UCSD-AML1 (cell line): ENCODE measurements around the gene SPNS3.
A peak's percentile ranks its signal among the peaks of the same experiment; 100 is the strongest.

Source experiments
- DNase-seq: peaks from one replicate; lab custom pipeline; 2025; ENCODE audit not compliant: unreplicated experiment; lab: John Stamatoyannopoulos, UW

The SPNS3 gene

GRCh38 chr17:4507361-4508111 lies 73.8 kb downstream of the SPNS3 start:
- no peak for DNase-seq

GRCh38 chr17:4508207-4508606 lies 74.5 kb downstream of the SPNS3 start:
- DNase-seq, result no peak

- peak; percentile 76 for DNase-seq
These were observed 75.7 kb downstream of the SPNS3 start for GRCh38 chr17:4509401-4509800.

DNA sequence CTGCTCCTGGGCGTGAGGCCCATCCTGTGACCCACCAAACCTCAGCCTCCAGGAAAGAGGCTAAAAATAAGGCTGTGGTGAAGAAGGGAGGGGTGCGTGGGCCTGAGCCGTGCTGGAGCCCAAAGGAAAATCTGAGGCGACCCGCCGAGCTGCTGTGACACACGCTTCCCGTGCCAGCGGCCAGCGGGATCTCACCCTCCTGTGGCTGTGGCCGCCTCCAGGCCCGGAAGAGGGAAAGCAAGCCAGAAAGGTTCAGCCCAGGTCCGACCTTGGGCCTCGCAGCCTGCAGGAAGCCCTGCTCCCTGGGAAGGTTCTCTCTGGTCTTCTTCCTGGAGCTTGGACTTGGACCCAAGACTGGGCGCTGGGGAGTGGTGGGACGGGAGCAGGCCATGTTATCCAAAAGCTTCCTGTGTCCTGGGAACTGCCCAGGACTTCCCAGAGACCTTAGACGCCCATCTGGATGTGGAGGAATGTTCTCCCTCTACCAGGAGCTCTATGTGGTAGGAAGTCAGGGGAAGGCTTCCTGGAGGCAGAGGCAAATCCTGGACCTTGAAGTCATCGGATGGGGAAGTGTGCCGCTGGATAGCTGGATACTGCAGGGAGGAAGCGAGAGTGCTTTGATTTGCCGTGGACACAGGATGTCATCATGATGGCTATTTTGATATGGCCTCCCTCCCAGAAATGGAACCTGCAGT lies 76.3 kb downstream of the SPNS3 start:
- peak; percentile 75 for DNase-seq

DNA sequence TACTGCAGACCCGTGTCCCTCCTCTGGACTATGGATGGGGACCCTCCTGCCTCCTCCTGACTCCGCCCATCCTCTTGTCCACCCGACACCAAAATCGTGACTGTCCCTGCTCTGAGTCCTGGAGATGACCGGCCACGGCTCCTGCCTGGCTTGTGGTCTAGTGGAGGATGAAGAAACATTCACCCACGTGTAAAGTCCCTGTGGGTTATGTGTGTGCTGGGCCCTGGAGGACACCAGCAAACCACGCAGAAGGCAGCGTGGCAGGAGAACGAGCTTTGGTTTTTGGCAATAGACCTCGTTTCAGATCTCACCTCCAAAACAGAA lies 76.8 kb downstream of the SPNS3 start:
- DNase-seq, result no peak

- peak; percentile 26 for DNase-seq
These were observed 77.6 kb downstream of the SPNS3 start for GRCh38 chr17:4511199-4511932.

GRCh38 chr17:4512156-4513112 lies 78.7 kb downstream of the SPNS3 start:
- DNase-seq, result no peak

DNA sequence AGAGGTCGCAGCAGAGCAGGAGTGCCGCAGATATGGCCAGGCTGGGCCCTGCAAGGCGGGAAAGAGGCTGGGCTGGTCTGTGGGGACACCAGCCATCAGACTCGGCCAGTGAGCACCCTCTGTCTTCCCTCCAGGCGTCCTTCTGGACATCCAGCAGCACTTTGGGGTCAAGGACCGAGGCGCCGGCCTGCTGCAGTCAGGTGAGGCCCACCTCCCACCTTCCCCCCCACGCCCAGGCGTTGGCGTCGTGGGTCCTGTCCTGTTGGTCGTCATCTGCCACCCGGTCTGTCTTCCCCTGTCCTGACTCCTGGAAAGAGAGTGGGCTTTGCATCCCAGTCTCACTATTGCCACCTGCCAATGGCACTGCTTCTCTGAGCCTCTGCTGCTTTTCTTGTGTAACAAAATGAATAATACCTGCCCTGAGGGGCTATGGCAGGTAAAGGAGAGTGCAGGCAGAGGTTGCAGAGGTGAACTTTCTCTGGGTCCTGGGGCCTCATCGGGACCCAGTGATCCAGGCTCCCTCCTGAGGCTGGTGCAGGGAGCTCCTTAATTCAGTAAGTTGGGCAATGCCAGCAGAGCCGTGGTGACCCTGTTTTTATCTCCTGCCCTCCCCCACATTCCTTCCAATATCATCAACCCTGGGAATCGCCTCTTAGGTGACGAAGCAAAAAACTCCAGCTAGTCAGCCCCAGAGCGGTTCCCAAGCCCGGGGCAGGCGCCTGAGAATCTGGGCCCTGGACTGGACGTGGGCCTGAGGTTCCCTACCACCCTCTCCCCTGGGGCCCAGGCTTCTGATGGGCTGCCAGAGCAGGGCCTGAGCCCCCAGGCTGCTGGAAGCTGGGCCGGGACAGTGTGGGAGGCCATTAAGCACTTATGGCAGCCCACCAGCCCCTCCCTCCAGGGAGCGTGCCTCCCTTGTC lies 79.6 kb downstream of the SPNS3 start:
- DNase-seq, result no peak

DNA sequence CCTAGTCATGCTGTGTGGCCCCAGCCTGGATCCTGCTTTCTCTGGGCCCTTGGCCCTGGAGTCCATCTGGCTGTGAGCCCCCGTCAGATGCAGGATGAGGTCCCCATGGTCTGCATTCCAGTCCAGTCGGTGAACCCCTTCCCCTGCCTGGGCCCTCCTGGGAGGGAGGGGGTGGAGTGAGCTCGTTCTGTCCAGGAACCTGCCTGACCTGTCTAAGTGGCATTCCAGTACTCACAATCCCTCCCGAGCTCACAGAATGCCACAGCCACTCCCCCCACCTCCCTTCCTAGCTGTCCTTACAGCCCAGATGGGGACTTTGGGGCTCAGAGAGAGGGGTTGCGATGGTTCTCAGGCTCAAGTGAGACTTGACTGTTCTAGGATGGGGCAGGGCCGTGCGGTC lies 80.5 kb downstream of the SPNS3 start:
- no peak for DNase-seq

DNA sequence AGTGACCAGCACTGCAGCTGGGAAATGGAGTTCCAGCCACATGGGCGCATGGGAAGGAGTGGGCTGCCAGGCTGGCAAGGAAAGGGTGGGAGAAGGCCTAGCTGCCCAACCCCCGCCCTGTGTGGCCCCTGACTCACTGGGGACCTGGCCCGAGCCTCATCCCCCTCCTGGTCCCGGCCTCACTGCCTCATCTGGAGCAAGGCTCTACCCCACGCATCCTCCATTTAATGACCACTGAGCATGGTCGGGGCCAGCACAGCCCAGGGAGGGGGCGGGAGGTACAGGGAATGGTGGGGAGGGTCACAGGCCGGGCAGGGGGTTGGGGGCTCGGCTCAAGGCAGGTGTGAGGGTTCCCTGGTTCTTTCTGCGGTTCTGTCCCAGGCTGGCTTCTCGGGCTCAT lies 81.0 kb downstream of the SPNS3 start:
- DNase-seq, result no peak

DNA sequence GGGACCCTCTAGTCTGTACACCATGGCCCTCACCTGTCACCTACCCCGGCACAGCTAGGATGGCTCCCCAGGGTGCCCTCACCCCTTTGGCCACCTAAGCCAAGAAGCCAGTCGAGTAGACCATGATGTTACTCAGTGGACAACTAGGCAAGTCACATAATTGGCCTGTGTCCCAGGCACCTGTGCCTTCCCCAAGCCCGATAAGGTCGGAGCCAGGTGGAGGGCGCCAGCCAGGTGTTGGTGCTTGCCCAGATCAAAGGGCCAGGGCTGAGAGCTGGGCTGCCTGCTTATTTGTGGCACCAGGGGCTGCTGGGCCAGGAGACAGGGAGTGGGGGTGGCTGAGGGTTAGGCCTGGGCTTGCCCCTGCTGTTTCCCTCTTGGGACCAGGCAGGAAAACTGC lies 81.8 kb downstream of the SPNS3 start:
- DNase-seq, result no peak

- no peak for DNase-seq
These were observed 83.0 kb downstream of the SPNS3 start for GRCh38 chr17:4516735-4517134.

GRCh38 chr17:4518901-4519300 lies 85.2 kb downstream of the SPNS3 start:
- DNase-seq, result peak; percentile 60

DNA sequence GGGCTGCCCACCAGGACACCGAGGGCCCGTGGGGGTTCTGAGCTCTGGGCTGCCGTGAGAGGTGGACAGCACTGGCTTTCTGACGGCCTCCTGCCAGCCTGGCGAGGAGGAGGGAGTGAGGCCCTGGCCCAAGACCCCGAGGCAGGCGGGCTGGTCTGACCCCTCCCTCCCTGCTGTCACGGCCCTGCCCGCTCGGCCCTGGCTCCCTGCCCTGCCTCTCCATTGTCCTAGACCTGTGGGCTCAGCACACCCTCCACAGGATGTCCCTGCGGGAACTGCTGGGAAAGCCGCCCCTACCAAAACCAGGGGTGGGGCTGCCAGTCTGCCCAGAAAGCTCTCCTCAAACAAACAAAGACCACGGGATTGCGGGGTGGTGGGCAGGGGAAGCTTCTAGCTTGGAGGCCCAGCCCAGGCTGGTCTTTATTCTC lies 85.6 kb downstream of the SPNS3 start:
- no peak for DNase-seq

- no peak for DNase-seq
These were observed 86.5 kb downstream of the SPNS3 start for GRCh38 chr17:4520060-4520893.

GRCh38 chr17:4520894-4521600 lies 87.3 kb downstream of the SPNS3 start:
- no peak for DNase-seq

DNA sequence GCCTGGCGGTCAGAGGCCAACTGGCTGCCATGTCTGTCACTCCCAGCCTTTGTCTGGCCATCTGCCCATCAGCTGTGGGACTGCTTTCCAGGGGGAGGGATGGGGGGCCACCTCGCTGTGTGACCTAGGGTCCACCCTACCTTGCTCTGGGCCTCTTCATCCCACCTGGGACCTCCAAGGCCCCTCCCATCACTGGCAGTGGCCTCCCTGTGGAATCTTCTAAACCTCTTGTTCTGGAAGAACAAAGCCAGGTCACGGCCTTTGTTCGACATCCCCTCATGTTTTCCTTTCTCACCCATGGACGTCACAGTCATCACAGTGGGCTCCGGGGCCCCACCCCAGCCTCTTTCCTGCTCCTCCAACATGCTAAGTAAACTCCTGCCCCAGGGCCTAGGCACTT lies 88.9 kb downstream of the SPNS3 start:
- DNase-seq, result no peak

DNA sequence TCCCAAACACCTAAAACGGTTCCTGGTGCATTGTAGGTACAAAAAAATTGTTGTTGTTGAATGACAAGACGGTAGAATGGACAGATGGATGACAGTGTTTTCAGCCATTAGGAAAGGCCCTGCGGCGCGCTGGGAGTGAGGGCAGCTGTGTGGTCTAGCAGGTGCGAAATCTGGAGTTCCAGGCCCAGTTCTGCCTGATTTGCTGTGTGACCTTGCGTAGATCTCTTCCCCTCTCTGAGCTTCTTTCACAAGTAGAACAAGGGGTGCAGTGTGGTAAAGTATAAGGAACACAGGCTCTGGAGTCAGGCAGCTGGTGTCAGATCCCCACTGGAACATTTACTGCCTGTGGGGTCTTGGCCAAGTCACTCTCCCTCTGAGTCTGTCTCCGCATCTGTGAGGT lies 90.2 kb downstream of the SPNS3 start:
- no peak for DNase-seq
